ENCODE measurements around the gene PRAC1. TPM values are rescaled to one million over a fixed set of nuclear protein-coding genes. Genes with fewer than 3 reads are reported as not detected.

Gene PRAC1
- total RNA-seq, 1 experiment from 2014 or later: not detected

DNA sequence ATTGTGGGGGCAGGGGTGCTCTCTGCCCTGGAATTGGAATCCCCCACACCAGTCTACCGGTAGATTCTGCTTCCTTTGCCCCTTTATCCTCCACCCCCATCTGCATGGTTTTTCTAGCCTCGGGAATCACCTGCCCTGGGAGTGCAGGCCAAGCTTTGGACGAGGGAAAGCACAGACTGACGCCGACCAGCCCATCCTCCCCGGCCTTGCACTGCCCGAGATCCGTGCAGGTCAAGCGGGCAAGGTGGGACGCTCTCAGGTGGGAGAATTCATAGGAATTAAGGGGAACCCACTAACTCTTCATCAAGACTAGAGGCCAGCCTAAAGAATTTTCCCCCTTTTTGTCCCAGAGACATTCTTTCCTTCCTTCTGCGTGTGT lies 16.1 kb upstream of the PRAC1 start (continued):
- no peak for TF ChIP-seq REST (IDR thresholded peaks at IDR 0.05; ENCODE audit: low read depth)
- TF ChIP-seq ZFX (IDR thresholded peaks at IDR 0.05): no peak
- TF ChIP-seq TCF7L2 (IDR thresholded peaks at IDR 0.05; ENCODE audit: borderline replicate concordance, extremely low read depth, insufficient read depth, insufficient read length): no peak
- TF ChIP-seq, protein P1, sequence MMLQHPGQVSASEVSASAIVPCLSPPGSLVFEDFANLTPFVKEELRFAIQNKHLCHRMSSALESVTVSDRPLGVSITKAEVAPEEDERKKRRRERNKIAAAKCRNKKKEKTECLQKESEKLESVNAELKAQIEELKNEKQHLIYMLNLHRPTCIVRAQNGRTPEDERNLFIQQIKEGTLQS (IDR thresholded peaks at IDR 0.05): no peak
- no peak for TF ChIP-seq EZH2phosphoT487 (IDR thresholded peaks at IDR 0.05; ENCODE audit: borderline replicate concordance)
- no peak for TF ChIP-seq EZH2 (IDR thresholded peaks at IDR 0.05)
- TF ChIP-seq SIN3A (IDR thresholded peaks at IDR 0.05; ENCODE audit: low read depth): no peak

- Histone ChIP-seq H3K4me1 (ENCODE audit: control insufficient read depth in 1 of 2, insufficient read depth in 2 of 2, low read length in 2 of 2) (no peaks in the 10 kb centered on the region), H3K4me3 (replicated peaks in 1 of 2; ENCODE audit: low read depth in 1 of 2, low read length in 2 of 2) (no peak overlapping the region), H2AFZ (ENCODE audit: low read depth, low read length, poor library complexity, severe bottlenecking) (no peak overlapping the region), H3K9me2 (ENCODE audit: insufficient read depth) (no peaks in the 10 kb centered on the region), H3K4me2 (ENCODE audit: low read length) (no peak overlapping the region), H3K27ac (ENCODE audit: low read depth, low read length) (no peak overlapping the region), H3K27me3 (ENCODE audit: insufficient read depth, low read length) (peaks cover 44% of the 10 kb centered on the region; the same call in 1 of the 2 replicates), H3K9me3 (ENCODE audit: control insufficient read depth in 1 of 2, insufficient read depth in 1 of 2, low read depth in 1 of 2, low read length in 2 of 2) (no peaks in the 10 kb centered on the region), H3K36me3 (ENCODE audit: control insufficient read depth in 1 of 2, insufficient read depth in 2 of 2, low read length in 2 of 2) (no peaks in the 10 kb centered on the region), H3K79me2 (ENCODE audit: insufficient read depth, low read length) (no peaks in the 10 kb centered on the region), H4K20me1 (ENCODE audit: insufficient read depth) (no peaks in the 10 kb centered on the region), H3K9ac (ENCODE audit: low read length) (no peak overlapping the region)
- ATAC-seq: no peak
- POLR2A ChIA-PET: no interaction called here
- RAD21 ChIA-PET (ENCODE audit: low non-redundant PET in 1 of 2, low total read pairs in 2 of 2, uncharacterized antibody in 2 of 2, unreplicated experiment in 2 of 2): no interaction called here
- no TSS peak for BruUV-seq (replicated peaks)
- intact Hi-C loops (cut with micrococcal nuclease): no loop called here
- CTCF ChIA-PET: interaction anchor here (1.6 to 1.8 kb wide), 3 partner anchors 14 to 142 kb away, joined by 4 to 9 read pairs (median 6); partner anchors contain the start of gene PRAC2
- DNase-seq (ENCODE audit: low read depth, low spot score): no peak
- TF ChIP-seq POLR2A (IDR thresholded peaks at IDR 0.05; ENCODE audit: borderline replicate concordance, extremely low read depth, insufficient read depth, insufficient read length) (no peak), ZNF274 (IDR thresholded peaks at IDR 0.05; ENCODE audit: low read depth, low read length) (no peak), JUND (IDR thresholded peaks at IDR 0.05) (no peak), TCF7L2 (IDR thresholded peaks at IDR 0.05; ENCODE audit: borderline replicate concordance, extremely low read depth, insufficient read depth, insufficient read length) (no peak), ZBTB33 (IDR thresholded peaks at IDR 0.05; ENCODE audit: extremely low read depth, insufficient replicate concordance, low read length) (no peak), EGR1 (IDR thresholded peaks at IDR 0.05; ENCODE audit: low read depth) (no peak), SP1 (IDR thresholded peaks at IDR 0.05; ENCODE audit: low read depth) (no peak)
- TF ChIP-seq, protein P2, sequence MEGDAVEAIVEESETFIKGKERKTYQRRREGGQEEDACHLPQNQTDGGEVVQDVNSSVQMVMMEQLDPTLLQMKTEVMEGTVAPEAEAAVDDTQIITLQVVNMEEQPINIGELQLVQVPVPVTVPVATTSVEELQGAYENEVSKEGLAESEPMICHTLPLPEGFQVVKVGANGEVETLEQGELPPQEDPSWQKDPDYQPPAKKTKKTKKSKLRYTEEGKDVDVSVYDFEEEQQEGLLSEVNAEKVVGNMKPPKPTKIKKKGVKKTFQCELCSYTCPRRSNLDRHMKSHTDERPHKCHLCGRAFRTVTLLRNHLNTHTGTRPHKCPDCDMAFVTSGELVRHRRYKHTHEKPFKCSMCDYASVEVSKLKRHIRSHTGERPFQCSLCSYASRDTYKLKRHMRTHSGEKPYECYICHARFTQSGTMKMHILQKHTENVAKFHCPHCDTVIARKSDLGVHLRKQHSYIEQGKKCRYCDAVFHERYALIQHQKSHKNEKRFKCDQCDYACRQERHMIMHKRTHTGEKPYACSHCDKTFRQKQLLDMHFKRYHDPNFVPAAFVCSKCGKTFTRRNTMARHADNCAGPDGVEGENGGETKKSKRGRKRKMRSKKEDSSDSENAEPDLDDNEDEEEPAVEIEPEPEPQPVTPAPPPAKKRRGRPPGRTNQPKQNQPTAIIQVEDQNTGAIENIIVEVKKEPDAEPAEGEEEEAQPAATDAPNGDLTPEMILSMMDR (IDR thresholded peaks at IDR 0.05 in 2 of 3, conservative IDR thresholded peaks at IDR 0.05 in 1 of 3; ENCODE audit: borderline replicate concordance in 1 of 3, insufficient read depth in 1 of 3, low read depth in 2 of 3, low read length in 2 of 3): no peak
- TF ChIP-seq, protein P1 (IDR thresholded peaks at IDR 0.05): no peak
Observed at GRCh38 chr17:48737330-48738043, 15.2 kb upstream of the PRAC1 start.
